ENCODE measurements around the gene FUBP3. TPM values are rescaled to one million over a fixed set of nuclear protein-coding genes. Genes with fewer than 3 reads are reported as not detected.

FUBP3 gene
- total and polyA plus RNA-seq, 5 experiments from 2014 or later, result 27.4 to 51.6 (median 34.9) TPM

DNA sequence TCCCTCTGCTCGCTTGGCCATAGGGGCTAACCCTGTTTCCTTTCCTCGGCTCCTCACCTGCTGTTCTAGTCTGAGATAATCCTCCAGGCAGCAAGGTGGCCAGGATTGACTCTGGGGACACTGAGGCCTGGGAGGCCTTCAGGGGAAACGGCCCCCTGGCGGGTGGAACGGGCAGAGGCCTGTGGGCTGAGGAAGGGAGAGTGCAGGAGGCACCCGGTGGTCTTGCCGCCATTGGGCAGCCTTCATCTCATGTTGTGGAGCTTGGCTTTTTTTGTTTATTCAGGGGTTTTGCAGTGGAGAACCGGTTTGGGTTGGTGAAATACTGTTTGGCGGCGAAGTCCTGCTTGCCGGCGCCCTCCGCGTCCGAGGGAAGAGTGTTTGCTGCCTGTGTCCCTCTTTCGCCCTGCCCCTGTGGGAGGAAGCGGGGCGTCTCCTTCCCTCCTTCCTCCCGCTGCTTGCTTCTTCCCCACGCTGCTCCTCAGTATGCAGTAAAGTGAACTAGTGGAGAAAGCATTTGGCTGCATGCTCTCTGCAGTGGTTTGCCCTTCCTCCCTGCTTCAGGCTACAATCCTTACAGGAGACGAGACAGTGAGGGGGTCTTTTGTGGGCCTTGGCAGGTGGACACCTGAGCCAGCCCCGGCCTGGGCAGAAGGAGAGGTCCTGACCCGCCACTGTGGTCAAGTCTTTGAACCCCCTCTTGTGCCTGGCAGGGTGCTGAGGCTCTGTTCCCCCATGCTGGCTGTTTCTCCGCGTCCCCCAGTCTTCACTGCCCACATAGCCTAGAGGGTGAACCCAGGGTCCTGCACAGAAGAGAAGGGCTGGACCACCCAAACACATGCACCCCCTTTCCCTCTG lies 54.2 kb downstream of the FUBP3 start:
- peaks cover 0 to 1% (median 0%) of the 10 kb centered on the region in 4 donors for H3K4me1 Mint-ChIP-seq
- ATAC-seq, result no peak
- H3K4me3 Mint-ChIP-seq, result no peak overlapping the region
- H3K36me3 Mint-ChIP-seq, result peaks cover 5 to 82% (median 14%) of the 10 kb centered on the region in 3 donors
- no peak for DNase-seq
- no peaks in the 10 kb centered on the region for H3K27me3 Mint-ChIP-seq
- H3K9me3 Mint-ChIP-seq, result no peaks in the 10 kb centered on the region
- peak overlapping the region in 1 of 10 donors; percentile 81 for H3K27ac Mint-ChIP-seq
- POLR2A ChIA-PET, result no interaction called here

DNA sequence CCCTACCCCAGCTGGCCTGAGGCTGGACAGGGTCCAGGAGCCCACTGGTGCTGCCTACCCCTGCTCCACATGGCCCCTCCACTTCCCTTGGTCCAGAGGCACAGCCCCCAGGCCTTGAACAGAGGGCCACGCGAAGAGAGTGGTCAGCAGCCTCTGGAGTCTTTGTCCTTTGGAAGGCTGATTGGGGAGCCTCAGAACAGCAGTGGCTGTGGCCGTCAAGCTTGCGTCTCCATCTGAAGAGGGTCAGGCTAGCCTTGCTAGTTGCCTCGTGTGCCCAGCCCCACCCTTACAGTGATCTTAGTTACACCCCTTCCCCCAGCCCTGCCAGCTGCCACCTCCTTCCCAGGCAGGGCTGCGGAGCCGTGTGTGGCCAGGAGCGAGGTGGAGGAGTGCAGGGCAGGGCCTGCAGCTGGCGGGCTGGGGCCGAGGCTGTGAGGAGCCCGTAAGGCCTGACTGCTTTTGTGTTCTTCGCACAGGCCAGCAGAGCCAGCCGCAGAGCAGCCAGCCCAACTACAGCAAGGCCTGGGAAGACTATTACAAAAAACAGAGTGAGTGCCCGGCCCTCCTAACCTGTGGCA lies 54.9 kb downstream of the FUBP3 start:
- DNase-seq (no peak), ATAC-seq (no peak)
- POLR2A ChIA-PET, result no interaction called here
- peaks cover 0 to 5% (median 0%) of the 10 kb centered on the region in 9 donors for H3K9me3 Mint-ChIP-seq
- H3K36me3 Mint-ChIP-seq, result peaks cover 12 to 84% (median 20%) of the 10 kb centered on the region in 3 donors
- no peak overlapping the region for H3K27ac Mint-ChIP-seq
- peaks cover 0 to 3% (median 0%) of the 10 kb centered on the region in 4 donors for H3K4me1 Mint-ChIP-seq
- no peak overlapping the region for H3K4me3 Mint-ChIP-seq
- no peaks in the 10 kb centered on the region for H3K27me3 Mint-ChIP-seq

DNA sequence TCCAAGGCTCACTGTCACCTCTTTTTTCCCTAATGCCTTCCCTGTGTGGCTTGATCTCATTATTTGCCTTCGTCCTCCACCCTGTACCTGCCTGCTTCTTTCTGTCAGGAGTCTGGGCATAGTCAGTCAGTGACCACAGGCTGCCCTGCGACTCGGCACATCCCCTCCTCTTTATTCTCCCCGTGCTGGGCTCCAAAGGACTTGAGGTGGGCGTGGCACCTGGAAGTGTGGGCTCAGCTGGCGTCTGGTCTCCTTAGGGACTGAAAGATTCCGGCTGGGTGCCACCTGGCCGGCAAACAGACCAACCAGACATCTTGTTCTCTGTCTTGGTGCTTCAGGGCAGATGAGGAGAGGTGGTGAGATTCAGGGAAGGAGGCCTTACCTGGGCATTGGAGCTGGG lies 55.4 kb downstream of the FUBP3 start:
- POLR2A ChIA-PET, result no interaction called here
- peaks cover 14 to 79% (median 20%) of the 10 kb centered on the region in 3 donors for H3K36me3 Mint-ChIP-seq
- no peak overlapping the region for H3K4me3 Mint-ChIP-seq
- H3K27me3 Mint-ChIP-seq, result no peaks in the 10 kb centered on the region
- no peak for DNase-seq
- H3K27ac Mint-ChIP-seq, result peak overlapping the region in 2 of 10 donors; percentile 66 to 90
- H3K4me1 Mint-ChIP-seq, result peaks cover 0 to 3% (median 0%) of the 10 kb centered on the region in 4 donors
- peaks cover 0 to 8% (median 0%) of the 10 kb centered on the region in 9 donors for H3K9me3 Mint-ChIP-seq
- ATAC-seq, result no peak

DNA sequence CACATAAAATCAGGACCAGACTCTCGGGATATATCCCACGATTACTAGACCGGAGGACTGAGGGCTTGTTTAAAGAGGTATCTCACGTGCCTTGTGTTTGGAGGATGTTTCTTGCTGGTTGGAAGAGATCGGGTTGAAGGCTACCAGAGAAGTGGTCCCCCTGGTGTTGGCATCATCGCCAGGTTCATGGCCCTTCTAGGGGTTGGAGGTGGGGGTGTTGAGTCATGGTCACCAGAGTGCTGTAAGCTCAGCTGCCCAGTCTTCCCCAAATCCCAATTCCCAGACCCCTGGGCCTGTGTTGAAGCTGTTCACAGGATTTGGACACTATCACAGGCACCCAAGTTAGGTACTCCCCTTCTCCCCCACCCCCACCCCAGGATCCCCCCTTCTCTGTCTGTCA lies 55.9 kb downstream of the FUBP3 start:
- H3K4me3 Mint-ChIP-seq, result no peak overlapping the region
- POLR2A ChIA-PET, result no interaction called here

DNA sequence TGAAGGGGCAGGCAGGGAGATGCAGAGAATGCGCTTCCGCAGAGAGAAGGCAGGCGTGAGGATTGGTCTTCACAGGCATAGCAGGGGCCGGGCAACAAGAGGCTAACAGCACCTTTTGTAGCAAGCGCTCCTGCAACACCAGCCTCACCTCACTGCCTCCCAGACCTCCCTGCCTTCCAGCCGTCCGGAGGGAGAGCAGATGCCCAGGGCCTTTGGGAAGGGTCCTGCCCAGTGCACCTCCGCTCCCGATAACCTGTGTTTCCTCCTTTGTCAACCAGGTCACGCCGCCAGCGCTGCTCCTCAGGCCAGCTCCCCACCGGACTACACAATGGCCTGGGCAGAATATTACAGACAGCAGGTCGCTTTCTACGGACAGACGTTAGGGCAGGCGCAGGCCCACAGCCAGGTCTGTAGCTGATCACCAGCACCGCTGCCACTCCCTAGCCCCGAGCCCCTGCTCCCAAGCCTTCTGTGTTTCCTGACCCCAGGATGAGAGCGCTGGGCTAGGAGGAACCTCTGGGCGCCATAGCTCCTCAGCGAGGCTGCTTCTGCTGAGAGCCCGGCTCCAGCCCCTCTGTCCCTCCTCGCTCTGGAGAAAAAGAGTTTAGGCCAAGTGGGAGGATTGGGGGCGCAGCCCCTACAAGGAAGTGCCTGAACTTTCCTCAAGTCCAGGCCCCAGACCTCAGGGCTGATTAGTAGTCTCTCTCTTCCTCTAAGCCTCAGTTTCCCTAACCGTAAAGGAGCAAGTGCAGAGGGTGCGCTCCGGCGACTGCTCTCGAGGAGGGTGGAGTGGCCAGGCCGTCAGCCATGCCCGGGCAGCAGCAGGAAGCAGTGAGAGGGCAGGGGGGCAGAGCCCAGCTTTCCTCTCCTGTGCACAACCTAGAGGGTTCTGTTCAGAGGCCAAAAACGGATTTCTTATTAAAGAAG lies 56.6 kb downstream of the FUBP3 start:
- Mint-ChIP-seq H3K4me3 (no peak overlapping the region), H3K9me3 (peaks cover 0 to 8% (median 0%) of the 10 kb centered on the region in 9 donors), H3K36me3 (peaks cover 14 to 69% (median 20%) of the 10 kb centered on the region in 3 donors), H3K27ac (no peak overlapping the region), H3K4me1 (peaks cover 0 to 3% (median 0%) of the 10 kb centered on the region in 4 donors), H3K27me3 (no peaks in the 10 kb centered on the region)
- DNase-seq (no peak), ATAC-seq (no peak)
- POLR2A ChIA-PET, result no interaction called here

More for the DNA sequence above, 55.9 kb downstream of the FUBP3 start:
- peaks cover 0 to 8% (median 0%) of the 10 kb centered on the region in 9 donors for H3K9me3 Mint-ChIP-seq
- peaks cover 0 to 3% (median 0%) of the 10 kb centered on the region in 4 donors for H3K4me1 Mint-ChIP-seq
- peak overlapping the region in 1 of 10 donors; percentile 68 for H3K27ac Mint-ChIP-seq
- DNase-seq, result no peak
- no peaks in the 10 kb centered on the region for H3K27me3 Mint-ChIP-seq
- no peak for ATAC-seq
- H3K36me3 Mint-ChIP-seq, result peaks cover 14 to 75% (median 20%) of the 10 kb centered on the region in 3 donors

DNA sequence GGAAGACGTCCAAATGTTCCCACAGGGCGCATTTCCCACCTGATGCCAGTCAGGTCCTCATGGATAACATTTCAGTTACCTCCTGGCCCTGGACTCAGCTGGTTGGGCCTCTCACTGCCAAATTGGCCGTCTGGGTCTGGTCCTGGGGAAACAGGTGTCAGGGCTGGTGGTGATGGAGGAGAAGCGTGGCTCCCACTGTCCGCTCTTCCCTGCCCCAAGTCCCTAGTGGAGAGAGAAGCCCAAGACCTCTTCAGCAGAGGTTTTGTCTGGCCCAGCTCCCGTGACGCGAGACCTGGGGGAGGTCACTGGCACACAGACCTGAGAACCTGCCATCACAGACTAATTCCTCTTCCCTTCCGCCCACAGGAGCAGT lies 57.3 kb downstream of the FUBP3 start:
- H3K36me3 Mint-ChIP-seq, result peaks cover 14 to 63% (median 20%) of the 10 kb centered on the region in 3 donors

DNA sequence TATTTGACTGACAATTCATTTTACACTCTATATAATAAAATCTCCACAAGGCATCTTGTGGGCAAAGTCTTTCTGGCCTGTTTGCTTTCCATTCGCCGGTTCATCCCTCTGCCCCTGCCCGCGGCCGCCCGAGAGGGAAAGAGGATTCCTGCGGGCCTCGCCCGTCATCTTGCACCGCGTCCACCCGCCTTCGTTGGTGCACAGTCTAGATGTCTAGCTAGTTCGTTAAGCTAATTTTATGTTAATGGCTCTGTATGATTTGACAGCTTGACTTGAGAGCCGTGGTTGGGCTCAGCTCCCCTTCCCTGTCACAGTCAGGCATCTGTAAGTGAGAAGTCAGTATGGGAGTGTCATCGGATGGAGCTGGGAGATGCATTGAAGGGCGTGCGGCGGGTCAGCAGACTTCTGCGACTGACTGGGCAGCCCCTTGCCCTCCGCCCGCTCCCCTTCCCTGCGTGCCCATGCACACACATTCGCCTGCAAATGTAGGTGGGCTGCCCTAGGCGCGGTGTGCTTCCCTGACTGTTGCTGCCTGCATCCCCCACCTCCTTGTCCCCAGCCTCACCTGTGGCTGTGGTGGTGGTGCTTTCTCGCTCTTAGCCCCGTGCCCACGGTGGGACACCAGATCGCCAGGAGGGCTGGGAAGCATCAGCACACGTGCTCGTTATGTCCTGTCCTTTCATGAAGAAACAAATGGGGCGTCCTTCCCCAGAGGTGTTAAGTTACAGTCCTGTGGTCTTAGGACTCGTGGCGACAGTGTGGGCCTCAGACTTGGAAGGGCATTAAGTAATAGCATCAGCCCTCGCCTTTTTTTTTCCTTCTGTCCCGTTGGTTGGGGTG lies 59.1 kb downstream of the FUBP3 start:
- H3K4me1 Mint-ChIP-seq, result peaks cover 0 to 2% (median 0%) of the 10 kb centered on the region in 4 donors
- DNase-seq (no peak), ATAC-seq (no peak)
- POLR2A ChIA-PET, result no interaction called here
- peaks cover 0 to 8% (median 0%) of the 10 kb centered on the region in 9 donors for H3K9me3 Mint-ChIP-seq
- H3K27ac Mint-ChIP-seq, result peak overlapping the region in 2 of 10 donors; percentile 41
- H3K27me3 Mint-ChIP-seq, result no peaks in the 10 kb centered on the region
- no peak overlapping the region for H3K4me3 Mint-ChIP-seq
- H3K36me3 Mint-ChIP-seq, result peaks cover 14 to 46% (median 17%) of the 10 kb centered on the region in 3 donors

More for the DNA sequence above, 57.3 kb downstream of the FUBP3 start:
- H3K4me1 Mint-ChIP-seq, result peaks cover 0 to 3% (median 0%) of the 10 kb centered on the region in 4 donors
- DNase-seq (no peak), ATAC-seq (no peak)
- POLR2A ChIA-PET, result no interaction called here
- no peak overlapping the region for H3K4me3 Mint-ChIP-seq
- no peaks in the 10 kb centered on the region for H3K27me3 Mint-ChIP-seq
- peaks cover 0 to 8% (median 0%) of the 10 kb centered on the region in 9 donors for H3K9me3 Mint-ChIP-seq
- H3K27ac Mint-ChIP-seq, result no peak overlapping the region

DNA sequence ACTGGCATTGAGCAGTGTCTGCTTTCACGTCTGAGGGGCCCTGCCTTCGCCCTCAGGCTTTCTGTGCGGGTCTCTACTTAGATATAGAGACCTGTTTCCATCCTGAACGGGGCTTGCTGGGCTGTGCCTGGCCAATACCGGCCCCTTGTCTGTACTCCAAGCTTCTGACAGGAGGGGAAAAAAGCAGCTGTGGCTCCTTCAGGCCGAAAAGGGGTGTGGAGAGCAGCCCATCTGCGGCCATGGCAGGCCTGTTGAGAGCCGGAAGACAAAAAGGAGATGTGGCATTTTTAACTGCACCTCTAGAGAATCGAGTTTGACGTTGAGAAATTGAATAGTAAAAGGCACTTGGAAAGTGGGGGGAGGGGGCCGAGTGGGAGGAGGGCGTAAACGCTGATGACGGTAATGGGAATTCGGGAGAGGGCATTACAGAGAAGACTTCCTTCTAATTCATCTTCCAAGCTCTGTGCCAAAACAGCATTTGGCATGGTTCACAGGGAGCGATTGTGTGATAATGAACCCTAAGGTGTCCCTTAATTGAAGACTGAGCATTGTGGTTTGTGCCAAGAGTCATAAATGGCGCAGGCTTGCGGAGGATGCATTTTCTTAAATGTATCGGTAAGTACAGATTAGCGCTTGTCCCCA lies 59.9 kb downstream of the FUBP3 start:
- Mint-ChIP-seq H3K27me3 (no peaks in the 10 kb centered on the region), H3K27ac (peak overlapping the region in 2 of 10 donors; percentile 26 to 41), H3K4me1 (peaks cover 0 to 2% (median 0%) of the 10 kb centered on the region in 4 donors), H3K4me3 (no peak overlapping the region), H3K9me3 (peaks cover 0 to 8% (median 0%) of the 10 kb centered on the region in 9 donors), H3K36me3 (peaks cover 14 to 43% (median 17%) of the 10 kb centered on the region in 3 donors)
- DNase-seq (peak in 1 of 10 donors; percentile 30), ATAC-seq (no peak)
- POLR2A ChIA-PET, result no interaction called here

DNA sequence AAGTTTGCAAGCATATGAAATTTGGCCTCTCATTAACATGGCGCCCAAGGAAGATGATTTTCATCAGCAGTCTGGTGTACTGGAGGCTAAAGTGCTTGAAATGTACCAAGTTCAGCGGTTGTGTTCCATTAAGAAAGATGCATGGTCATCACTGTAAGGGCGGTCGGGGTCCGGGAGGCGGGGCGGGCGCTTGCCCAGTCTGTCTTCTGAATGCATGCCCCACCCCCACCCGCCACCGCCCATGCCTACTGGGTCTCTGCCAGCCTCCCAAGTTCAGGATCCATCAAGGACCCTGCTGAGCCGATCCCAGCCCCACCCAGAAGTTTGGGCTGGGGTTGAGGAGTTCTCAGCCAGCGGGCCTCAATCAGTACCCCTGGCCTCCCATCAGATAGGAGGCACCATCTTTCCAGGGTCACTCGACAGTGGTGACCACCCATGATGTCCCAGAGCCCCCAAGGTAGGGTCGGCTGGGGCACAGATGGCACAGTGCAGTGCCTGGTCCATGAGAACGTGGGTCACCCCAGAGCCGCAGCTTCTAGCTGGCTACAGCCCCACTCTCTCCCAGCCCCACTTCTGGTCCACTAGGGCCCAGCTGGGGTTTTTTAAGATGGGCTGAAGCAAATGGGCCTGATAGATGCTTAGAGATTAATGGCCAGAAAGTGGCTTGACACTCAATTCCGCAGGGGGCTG lies 60.6 kb downstream of the FUBP3 start:
- peaks cover 0 to 8% (median 0%) of the 10 kb centered on the region in 9 donors for H3K9me3 Mint-ChIP-seq
- H3K4me1 Mint-ChIP-seq, result peaks cover 0 to 2% (median 0%) of the 10 kb centered on the region in 4 donors
- ATAC-seq (no peak), DNase-seq (no peak)
- H3K4me3 Mint-ChIP-seq, result no peak overlapping the region
- no peaks in the 10 kb centered on the region for H3K27me3 Mint-ChIP-seq
- H3K36me3 Mint-ChIP-seq, result peaks cover 14 to 35% (median 17%) of the 10 kb centered on the region in 3 donors
- POLR2A ChIA-PET, result no interaction called here
- H3K27ac Mint-ChIP-seq, result no peak overlapping the region

DNA sequence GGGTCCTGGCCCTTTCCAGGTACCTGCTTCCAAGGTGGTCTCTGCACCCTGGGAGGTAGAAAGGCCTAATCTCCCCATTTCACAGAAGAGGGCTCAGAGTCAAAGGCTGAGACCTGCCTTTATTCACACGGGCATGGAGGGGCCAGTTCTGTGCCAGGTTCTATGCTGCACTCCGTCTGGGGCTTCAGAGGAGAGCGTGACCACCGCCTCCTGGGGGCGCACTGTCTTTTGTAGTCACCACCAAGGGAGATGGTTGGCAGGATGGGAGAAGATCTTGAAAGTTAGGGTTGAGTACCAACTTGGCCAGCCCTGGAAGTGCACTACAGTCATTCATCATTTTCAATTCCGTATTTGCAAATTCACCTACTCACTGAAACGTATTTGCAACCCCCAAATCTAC lies 61.3 kb downstream of the FUBP3 start:
- ATAC-seq (no peak), DNase-seq (no peak)
- H3K27me3 Mint-ChIP-seq, result no peaks in the 10 kb centered on the region
- peaks cover 0 to 2% (median 0%) of the 10 kb centered on the region in 4 donors for H3K4me1 Mint-ChIP-seq
- peaks cover 16 to 29% (median 17%) of the 10 kb centered on the region in 3 donors for H3K36me3 Mint-ChIP-seq
- H3K27ac Mint-ChIP-seq, result no peak overlapping the region
- POLR2A ChIA-PET, result no interaction called here
- peaks cover 0 to 10% (median under 1%) of the 10 kb centered on the region in 9 donors for H3K9me3 Mint-ChIP-seq
- no peak overlapping the region for H3K4me3 Mint-ChIP-seq

DNA sequence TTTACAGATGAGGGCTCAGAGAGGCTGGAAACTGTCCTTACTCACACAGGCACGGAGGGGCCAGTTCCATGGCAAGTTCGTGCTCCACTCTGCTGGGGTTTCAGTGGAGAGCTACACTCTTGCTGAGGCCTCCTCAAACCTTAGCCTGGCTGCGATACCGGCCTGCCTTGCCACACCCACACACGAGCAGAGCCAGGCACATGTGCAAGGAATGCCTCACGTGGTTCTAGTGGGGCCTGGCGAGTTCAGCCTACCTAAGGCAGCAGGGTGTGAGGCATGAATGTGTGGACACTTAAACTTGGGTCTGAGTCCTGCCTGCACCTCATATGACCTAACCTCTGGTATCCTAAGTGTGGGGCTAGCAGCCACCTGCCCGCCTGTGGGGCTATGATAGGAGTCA lies 63.5 kb downstream of the FUBP3 start:
- no peak overlapping the region for H3K4me3 Mint-ChIP-seq
- H3K9me3 Mint-ChIP-seq, result peaks cover 0 to 23% (median 7%) of the 10 kb centered on the region in 9 donors
- peaks cover 0 to 2% (median 0%) of the 10 kb centered on the region in 4 donors for H3K4me1 Mint-ChIP-seq
- ATAC-seq (no peak), DNase-seq (no peak)
- H3K27me3 Mint-ChIP-seq, result peaks cover 0 to 3% (median 2%) of the 10 kb centered on the region in 5 donors
- no peak overlapping the region for H3K27ac Mint-ChIP-seq
- POLR2A ChIA-PET, result no interaction called here
- peaks cover 10 to 24% (median 13%) of the 10 kb centered on the region in 3 donors for H3K36me3 Mint-ChIP-seq
